ENCODE results near the gene ARSD. TPM values are rescaled to one million over a fixed set of nuclear protein-coding genes. Genes with fewer than 3 reads are reported as not detected.
"Not testable (repeated sequence)": the region's sequence is repeated elsewhere in the genome, so short reads cannot be mapped to it uniquely, and the experiment has no call there.

Gene ARSD
- total RNA-seq, 4 donors from 2014 or later: 1.5 to 2.8 (median 2.1) TPM

- in situ Hi-C loops (cut with MboI; ENCODE audit: low sequenced_read_pairs in 4 of 4) (no loop called here), intact Hi-C loops (cut with DNase I; ENCODE audit: low total_unique reads) (no loop called here)
- TF ChIP-seq POLR2A (IDR thresholded peaks at IDR 0.05): no peak
- TF ChIP-seq, protein P1, sequence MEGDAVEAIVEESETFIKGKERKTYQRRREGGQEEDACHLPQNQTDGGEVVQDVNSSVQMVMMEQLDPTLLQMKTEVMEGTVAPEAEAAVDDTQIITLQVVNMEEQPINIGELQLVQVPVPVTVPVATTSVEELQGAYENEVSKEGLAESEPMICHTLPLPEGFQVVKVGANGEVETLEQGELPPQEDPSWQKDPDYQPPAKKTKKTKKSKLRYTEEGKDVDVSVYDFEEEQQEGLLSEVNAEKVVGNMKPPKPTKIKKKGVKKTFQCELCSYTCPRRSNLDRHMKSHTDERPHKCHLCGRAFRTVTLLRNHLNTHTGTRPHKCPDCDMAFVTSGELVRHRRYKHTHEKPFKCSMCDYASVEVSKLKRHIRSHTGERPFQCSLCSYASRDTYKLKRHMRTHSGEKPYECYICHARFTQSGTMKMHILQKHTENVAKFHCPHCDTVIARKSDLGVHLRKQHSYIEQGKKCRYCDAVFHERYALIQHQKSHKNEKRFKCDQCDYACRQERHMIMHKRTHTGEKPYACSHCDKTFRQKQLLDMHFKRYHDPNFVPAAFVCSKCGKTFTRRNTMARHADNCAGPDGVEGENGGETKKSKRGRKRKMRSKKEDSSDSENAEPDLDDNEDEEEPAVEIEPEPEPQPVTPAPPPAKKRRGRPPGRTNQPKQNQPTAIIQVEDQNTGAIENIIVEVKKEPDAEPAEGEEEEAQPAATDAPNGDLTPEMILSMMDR (IDR thresholded peaks at IDR 0.05 in 4 of 5, conservative IDR thresholded peaks at IDR 0.05 in 1 of 5): no peak
- Histone ChIP-seq H3K27ac (no peak overlapping the region), H3K4me3 (no peak overlapping the region), H3K9me3 (no peaks in the 10 kb centered on the region), H3K36me3 (no peaks in the 10 kb centered on the region), H3K4me1 (no peaks in the 10 kb centered on the region), H3K27me3 (no peaks in the 10 kb centered on the region)
- no peak for DNase-seq
- no peak for ATAC-seq
Observed at GRCh38 chrX:2892816-2893215, 36.3 kb downstream of the ARSD start.

DNA sequence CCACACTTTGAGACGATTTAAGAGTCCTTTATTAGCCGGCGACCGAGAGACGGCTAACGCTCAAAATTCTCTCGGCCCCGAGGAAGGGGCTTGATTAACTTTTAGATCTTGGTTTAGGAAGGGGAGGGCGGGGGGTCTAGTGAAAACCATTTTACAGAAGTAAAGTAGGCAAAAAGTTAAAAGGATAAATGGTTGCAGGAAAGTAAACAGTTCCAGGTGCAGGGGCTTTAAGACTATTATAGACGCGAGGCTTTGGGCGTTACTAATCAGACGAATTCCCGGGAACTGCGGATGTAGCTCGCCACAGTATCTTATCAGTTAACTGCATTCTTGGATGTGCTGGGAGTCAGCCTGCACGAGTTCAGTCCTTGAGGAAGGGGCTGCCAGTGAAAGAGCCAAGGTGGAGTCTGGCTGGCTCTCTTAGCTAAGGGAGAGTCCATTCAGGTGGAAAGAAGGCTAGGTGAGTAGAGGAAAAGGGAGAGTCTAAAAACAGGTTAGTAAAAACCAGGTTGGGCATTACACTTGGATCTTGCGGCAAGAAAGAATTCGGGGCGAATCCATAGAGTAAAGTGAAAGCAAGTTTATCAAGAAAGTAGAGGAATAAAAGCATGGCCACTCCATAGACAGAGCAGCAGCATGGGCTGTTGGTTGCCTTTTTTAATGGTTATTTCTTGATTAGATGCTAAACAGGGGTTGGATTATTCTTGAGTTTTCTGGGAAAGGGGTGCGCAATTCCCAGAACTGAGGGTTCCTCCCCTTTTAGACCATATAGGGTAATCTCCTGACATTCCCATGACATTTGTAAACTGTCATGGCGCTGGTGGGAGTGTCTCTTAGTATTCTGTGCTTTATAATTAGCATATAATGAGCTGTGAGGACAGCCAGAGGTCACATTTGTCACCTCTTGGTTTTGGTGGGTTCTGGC is 38.3 kb downstream of the ARSD start:
- DNase-seq; H3K27me3 ChIP-seq; in situ Hi-C loops (cut with MboI; ENCODE audit: low sequenced_read_pairs in 4 of 4); H3K27ac ChIP-seq; H3K36me3 ChIP-seq; intact Hi-C loops (cut with DNase I; ENCODE audit: low total_unique reads); ATAC-seq; H3K9me3 ChIP-seq; H3K4me3 ChIP-seq; H3K4me1 ChIP-seq: not testable (repeated sequence)

DNA sequence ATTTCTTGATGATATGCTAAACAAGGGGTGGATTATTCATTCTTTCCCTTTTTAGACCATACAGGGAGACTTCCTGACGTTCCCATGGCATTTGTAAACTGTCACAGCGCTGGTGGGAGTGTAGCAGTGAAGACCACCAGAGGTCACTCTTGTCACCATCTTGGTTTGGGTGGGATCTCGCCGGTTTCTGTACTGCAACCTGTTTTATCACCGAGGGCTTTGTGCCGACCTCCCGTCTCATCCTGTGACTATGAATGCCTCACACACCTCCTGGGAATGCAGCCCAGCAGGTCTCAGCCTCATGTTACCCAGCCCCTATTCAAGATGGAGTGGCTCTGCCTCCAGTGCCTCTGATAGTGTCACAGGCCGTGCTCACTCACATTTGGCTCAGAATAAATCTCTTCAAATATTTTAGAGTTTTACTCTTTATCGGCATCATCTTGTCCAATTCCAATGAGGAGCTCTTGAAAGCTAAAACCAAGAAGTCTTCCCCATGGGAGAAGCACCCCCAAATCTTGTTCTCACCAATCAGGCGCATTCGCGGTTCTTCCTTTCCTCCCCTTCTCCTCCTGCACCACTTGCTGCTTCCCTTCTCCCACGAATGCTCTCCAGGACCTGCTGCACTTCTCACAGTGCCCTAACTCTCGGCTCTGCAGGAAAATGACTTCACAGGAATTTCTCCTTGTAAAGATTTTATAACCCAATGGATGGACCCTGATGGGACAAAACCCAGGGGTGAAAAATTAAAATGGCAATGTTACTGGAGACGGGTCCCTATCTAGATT is 39.2 kb downstream of the ARSD start:
- intact Hi-C loops (cut with DNase I; ENCODE audit: low total_unique reads); in situ Hi-C loops (cut with MboI; ENCODE audit: low sequenced_read_pairs in 4 of 4): not testable (repeated sequence)

DNA sequence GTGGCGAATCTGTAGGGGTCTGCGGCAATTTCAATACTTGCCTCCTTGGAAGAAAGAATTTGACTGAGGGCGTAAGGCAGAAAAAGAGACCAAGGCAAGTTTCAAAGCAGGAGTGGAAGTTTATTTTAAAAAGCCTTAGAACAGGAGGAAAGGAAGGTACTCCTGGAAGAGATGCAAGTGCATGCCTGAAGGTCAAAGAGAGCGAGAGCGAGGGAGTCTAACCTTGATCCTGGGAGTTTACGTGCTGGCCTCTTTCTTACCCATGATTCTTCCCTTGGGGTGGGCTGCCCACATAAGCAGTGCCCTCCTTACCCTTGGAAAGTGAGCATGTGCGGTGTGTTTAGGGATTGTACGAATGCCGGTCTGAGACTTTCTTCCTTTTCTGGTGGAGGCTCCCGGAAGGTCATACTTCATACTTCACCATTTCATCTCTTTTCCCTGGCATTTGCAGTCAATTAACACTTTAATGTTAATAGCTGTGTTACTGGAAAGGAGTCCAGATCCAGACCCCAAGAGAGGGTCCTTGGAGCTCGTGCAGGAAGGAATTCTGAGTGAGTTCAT is 40.0 kb downstream of the ARSD start:
- Histone ChIP-seq H3K4me1 (no peaks in the 10 kb centered on the region), H3K36me3 (no peaks in the 10 kb centered on the region), H3K27ac (no peak overlapping the region), H3K4me3 (peak overlapping the region; percentile 10 to 40 (median 26)), H3K27me3 (no peaks in the 10 kb centered on the region), H3K9me3 (no peaks in the 10 kb centered on the region)
- DNase-seq (no peak), ATAC-seq (no peak)
- in situ Hi-C loops (cut with MboI; ENCODE audit: low sequenced_read_pairs in 4 of 4) (no loop called here), intact Hi-C loops (cut with DNase I; ENCODE audit: low total_unique reads) (no loop called here)
- TF ChIP-seq, protein P1 (IDR thresholded peaks at IDR 0.05 in 4 of 5, conservative IDR thresholded peaks at IDR 0.05 in 1 of 5): no peak
- no peak for TF ChIP-seq POLR2A (IDR thresholded peaks at IDR 0.05)

More for the DNA sequence above, 39.2 kb downstream of the ARSD start:
- H3K27ac ChIP-seq, ATAC-seq, H3K36me3 ChIP-seq, H3K27me3 ChIP-seq, H3K9me3 ChIP-seq, DNase-seq, H3K4me1 ChIP-seq: not testable (repeated sequence)
- peak overlapping the region; percentile 10 to 40 (median 26) for H3K4me3 ChIP-seq

DNA sequence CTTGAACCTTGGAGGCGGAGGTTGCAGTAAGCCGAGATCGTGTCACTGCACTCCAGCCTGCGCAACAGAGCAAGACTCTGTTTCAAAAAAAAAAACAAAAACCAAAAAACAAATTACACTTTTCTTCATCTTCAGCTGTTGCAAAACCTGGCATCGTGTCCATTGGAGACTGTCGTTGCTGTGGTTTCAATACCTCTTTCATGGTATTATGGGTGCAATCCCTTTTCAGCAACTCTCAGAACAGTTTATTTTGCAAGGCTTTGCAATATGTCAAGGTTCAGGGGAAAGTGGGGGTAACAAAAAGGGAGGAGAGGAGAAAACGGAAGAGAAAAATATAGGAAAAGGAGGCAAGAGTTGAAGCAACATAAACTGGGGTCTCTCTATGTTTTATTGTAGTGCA is 40.8 kb downstream of the ARSD start:
- in situ Hi-C loops (cut with MboI; ENCODE audit: low sequenced_read_pairs in 4 of 4): no loop called here
- intact Hi-C loops (cut with DNase I; ENCODE audit: low total_unique reads): no loop called here
- TF ChIP-seq POLR2A (IDR thresholded peaks at IDR 0.05): no peak
- TF ChIP-seq, protein P1 (IDR thresholded peaks at IDR 0.05 in 4 of 5, conservative IDR thresholded peaks at IDR 0.05 in 1 of 5): no peak
- no peak overlapping the region for H3K27ac ChIP-seq
- ATAC-seq (no peak), DNase-seq (no peak)
- H3K4me1 ChIP-seq: no peaks in the 10 kb centered on the region
- H3K27me3 ChIP-seq: no peaks in the 10 kb centered on the region
- H3K36me3 ChIP-seq: no peaks in the 10 kb centered on the region
- no peak overlapping the region for H3K4me3 ChIP-seq
- no peaks in the 10 kb centered on the region for H3K9me3 ChIP-seq
